HG03460 (cell line): ENCODE results near the gene ZCRB1.

Source experiments
- ATAC-seq: cut with Tn5 transposase; IDR thresholded peaks from one replicate; pipeline ENCODE4 v1.9.1; 2021; ENCODE audit not compliant: unreplicated experiment

ZCRB1 gene

DNA sequence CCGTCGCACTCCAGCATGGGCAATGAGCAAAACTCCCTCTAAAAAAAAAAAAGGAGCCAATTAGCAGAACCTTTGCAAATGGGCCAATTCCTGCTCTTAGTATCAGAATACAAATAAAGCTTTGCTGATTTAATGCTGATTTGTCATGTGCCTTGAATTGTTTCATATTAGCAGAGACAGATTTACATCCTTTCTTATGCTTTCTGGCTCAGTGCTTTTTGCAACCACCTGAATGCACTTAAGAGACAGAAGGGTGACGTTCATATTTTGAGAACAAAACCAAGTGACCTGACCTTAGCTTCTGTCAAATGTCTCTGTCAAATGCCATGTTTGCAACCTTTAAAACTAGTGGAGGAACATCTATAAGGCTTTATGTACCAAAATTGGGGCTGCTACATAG is 44.0 kb downstream of the ZCRB1 start:
- ATAC-seq = no peak

DNA sequence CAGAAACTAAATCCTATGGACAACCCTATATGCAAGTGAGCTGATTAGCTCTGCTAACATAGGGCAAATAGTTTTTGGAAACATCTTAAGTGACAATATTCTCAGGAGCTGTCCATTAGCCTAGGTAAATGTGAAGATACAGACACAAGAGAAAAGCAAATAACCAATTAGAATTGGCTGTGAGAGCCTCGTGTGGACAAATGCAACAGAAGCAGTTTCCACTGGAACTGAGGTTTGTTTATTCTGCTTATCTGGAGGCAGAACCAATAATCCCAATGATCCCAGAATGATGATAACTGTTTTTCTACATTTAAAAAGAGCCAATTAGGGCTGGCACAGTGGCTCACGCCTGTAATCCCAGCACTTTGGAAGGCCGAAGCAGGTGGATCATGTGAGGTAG is 44.6 kb downstream of the ZCRB1 start:
- no peak for ATAC-seq

GRCh38 chr12:42278128-42278510 is 47.8 kb downstream of the ZCRB1 start:
- no peak for ATAC-seq

GRCh38 chr12:42277396-42278127 is 48.3 kb downstream of the ZCRB1 start:
- no peak for ATAC-seq

GRCh38 chr12:42275499-42275898 is 50.4 kb downstream of the ZCRB1 start:
- ATAC-seq = no peak

GRCh38 chr12:42273706-42274105 is 52.2 kb downstream of the ZCRB1 start:
- ATAC-seq = no peak

DNA sequence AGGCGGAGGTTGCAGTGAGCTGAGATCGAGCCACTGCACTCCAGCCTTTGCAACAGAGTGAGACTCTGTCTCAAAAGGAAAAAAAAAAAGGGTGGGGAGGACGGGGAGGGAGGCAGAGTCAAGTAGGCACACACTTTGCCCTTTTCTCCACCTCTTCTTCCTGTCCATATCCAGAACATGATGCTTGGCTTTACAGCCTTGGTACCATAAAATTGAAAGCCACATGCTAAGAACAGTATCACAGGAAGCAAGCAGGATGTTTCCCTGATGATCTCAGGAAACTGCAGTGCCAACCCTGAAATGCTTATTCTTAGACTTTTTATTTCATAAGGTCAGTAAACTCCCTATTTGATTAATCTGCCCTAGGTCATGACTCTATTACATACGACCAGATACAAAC is 55.3 kb downstream of the ZCRB1 start:
- no peak for ATAC-seq

- ATAC-seq = no peak
These were observed 58.3 kb downstream of the ZCRB1 start for GRCh38 chr12:42267413-42268190.

- ATAC-seq = no peak
These were observed 59.2 kb downstream of the ZCRB1 start for GRCh38 chr12:42266579-42267230.

DNA sequence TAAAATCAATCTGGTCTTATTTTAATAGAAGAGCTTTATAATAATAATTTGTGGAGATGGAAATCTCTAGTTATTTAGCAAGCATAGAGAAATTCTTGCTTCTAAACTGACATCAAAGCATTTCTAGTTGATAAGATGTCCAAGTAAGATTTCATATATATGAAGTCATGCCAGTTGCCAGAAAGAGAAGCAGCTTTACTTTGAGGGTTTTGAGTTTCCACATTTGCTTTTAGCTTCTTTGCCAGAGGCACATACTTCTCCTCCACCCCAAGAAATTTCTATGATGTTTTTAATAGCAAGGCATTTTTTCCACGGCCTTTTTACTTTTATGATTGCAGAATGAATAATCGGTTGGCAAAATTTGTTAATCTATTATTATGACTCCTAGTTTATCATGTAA is 63.6 kb downstream of the ZCRB1 start:
- no peak for ATAC-seq
